Measurements from ENCODE around the gene NDUFV2. TPM values are rescaled to one million over a fixed set of nuclear protein-coding genes. Genes with fewer than 3 reads are reported as not detected.

Gene NDUFV2
- total and polyA plus RNA-seq, 2 of the 8 experiments (the other 6 are each of a cell fraction or from before 2014, with no cell fraction given), result 90.8 to 191 TPM

DNA sequence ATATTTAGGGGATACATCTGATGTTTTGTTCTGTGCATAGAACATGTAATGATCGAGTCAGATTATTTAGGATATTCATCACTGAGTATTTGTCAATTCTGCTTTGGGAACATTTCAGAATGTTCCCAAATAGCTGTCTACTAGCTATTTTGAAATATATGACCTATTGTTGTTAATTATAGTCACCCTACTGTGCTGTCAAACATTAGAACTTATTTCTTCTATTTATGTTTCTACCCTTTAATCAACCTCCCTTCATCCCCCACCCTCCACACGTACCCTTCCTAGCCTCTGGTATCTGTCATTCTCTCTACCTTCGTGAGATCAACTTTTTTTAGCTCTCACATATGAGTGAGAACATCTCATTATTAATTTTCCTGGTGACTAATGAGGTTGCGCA lies 75.0 kb downstream of the NDUFV2 start:
- Histone ChIP-seq H3K79me1 (ENCODE audit: low read depth, low read length) (no peaks in the 10 kb centered on the region), H3K9me3 (ENCODE audit: insufficient read depth in 2 of 2, low read depth in 1 of 2, low read length in 1 of 2) (no peaks in the 10 kb centered on the region), H2AK5ac (ENCODE audit: low read depth, low read length) (no peak overlapping the region), H2BK15ac (ENCODE audit: low read length) (no peak overlapping the region), H3K23me2 (ENCODE audit: low read depth, low read length) (no peaks in the 10 kb centered on the region), H2AFZ (ENCODE audit: low read length) (no peak overlapping the region), H2BK5ac (ENCODE audit: low read depth, low read length) (no peak overlapping the region), H2BK12ac (ENCODE audit: low read depth, low read length) (no peak overlapping the region), H3K4me2 (ENCODE audit: insufficient read depth in 1 of 2, low read depth in 2 of 2, low read length in 2 of 2) (no peak overlapping the region), H3K27ac (ENCODE audit: low read depth, low read length) (no peak overlapping the region), H3K27me3 (replicated peaks in 1 of 4; ENCODE audit: control insufficient read depth in 3 of 4, extremely low read depth in 1 of 4, insufficient read depth in 3 of 4, low read length in 3 of 4) (no peaks in the 10 kb centered on the region), H3K18ac (ENCODE audit: extremely low read depth, low read length) (no peak overlapping the region), H4K5ac (ENCODE audit: insufficient read length, low read depth, low read length) (no peak overlapping the region), H4K8ac (ENCODE audit: extremely low read depth, insufficient read depth, low read length) (no peak overlapping the region), H3K4me3 (ENCODE audit: extremely low read depth in 1 of 4, insufficient read depth in 2 of 4, low read depth in 3 of 4, low read length in 4 of 4) (no peak overlapping the region), H4K91ac (replicated peaks; ENCODE audit: insufficient read length, low read length) (no peak overlapping the region), H3K56ac (replicated peaks; ENCODE audit: insufficient read length, low read depth, low read length) (no peak overlapping the region), H3K9ac (replicated peaks in 1 of 4; ENCODE audit: extremely low read depth in 1 of 4, low read depth in 3 of 4, low read length in 3 of 4) (no peak overlapping the region), H3K79me2 (ENCODE audit: control insufficient read depth in 1 of 2, insufficient read depth in 2 of 2, low read length in 2 of 2) (peaks cover 0 to 58% of the 10 kb centered on the region in 2 experiments; a peak in 3 of 4 replicates), H3K4ac (replicated peaks; ENCODE audit: insufficient read length, low read depth, low read length) (no peak overlapping the region), H2BK20ac (ENCODE audit: low read length) (no peak overlapping the region), H3K36me3 (ENCODE audit: control insufficient read depth in 2 of 4, insufficient read depth in 4 of 4, low read length in 3 of 4) (no peaks in the 10 kb centered on the region; a peak in 1 of 8 replicates), H2BK120ac (replicated peaks; ENCODE audit: low read depth, low read length) (no peak overlapping the region), H3K14ac (ENCODE audit: insufficient read length) (no peak overlapping the region), H3K23ac (ENCODE audit: insufficient read length) (no peak overlapping the region), H3K4me1 (replicated peaks in 1 of 4; ENCODE audit: control insufficient read depth in 3 of 4, insufficient read depth in 4 of 4, low read length in 3 of 4) (no peaks in the 10 kb centered on the region), H4K20me1 (replicated peaks in 1 of 2; ENCODE audit: control insufficient read depth in 1 of 2, insufficient read depth in 2 of 2, low read length in 2 of 2) (peaks cover 0 to 2% of the 10 kb centered on the region in 2 experiments)
- WGBS, 2 experiments (ENCODE audit: extremely low coverage in 1 of 2, insufficient coverage in 1 of 2, insufficient read length in 1 of 2, insufficient replicate concordance in 2 of 2, low coverage in 1 of 2, low lambda C conversion rate in 2 of 2, missing lambda C conversion rate in 1 of 2), result 91 to 100% methylated on average over 1 to 4 of the region's 4 CpGs
- ChIA-PET CTCF (ENCODE audit: partially characterized antibody) (interaction anchor here (0.6 kb wide), 1 partner anchor 69 kb away, joined by 3 read pairs; no protein-coding TSS in a partner anchor), POLR2A (ENCODE audit: partially characterized antibody) (no interaction called here)
- no peak for FAIRE-seq
- no peak for DNase-seq (ENCODE audit: low read depth in 1 of 2, low spot score in 2 of 2)
- TF ChIP-seq SRF (IDR thresholded peaks at IDR 0.05; ENCODE audit: low read depth, low read length), result no peak
- TF ChIP-seq POU5F1 (IDR thresholded peaks at IDR 0.05; ENCODE audit: low read depth, low read length), result no peak
- TF ChIP-seq HDAC6 (IDR thresholded peaks at IDR 0.05; ENCODE audit: low read depth, low read length), result no peak
- no peak for TF ChIP-seq SP2 (IDR thresholded peaks at IDR 0.05; ENCODE audit: low read length)
- no peak for TF ChIP-seq FOSL1 (IDR thresholded peaks at IDR 0.05; ENCODE audit: insufficient read depth, low read depth, low read length)
- TF ChIP-seq SIRT6 (IDR thresholded peaks at IDR 0.05; ENCODE audit: low read length), result no peak
